ENCODE measurements around the gene EFNB3.

The EFNB3 gene

DNA sequence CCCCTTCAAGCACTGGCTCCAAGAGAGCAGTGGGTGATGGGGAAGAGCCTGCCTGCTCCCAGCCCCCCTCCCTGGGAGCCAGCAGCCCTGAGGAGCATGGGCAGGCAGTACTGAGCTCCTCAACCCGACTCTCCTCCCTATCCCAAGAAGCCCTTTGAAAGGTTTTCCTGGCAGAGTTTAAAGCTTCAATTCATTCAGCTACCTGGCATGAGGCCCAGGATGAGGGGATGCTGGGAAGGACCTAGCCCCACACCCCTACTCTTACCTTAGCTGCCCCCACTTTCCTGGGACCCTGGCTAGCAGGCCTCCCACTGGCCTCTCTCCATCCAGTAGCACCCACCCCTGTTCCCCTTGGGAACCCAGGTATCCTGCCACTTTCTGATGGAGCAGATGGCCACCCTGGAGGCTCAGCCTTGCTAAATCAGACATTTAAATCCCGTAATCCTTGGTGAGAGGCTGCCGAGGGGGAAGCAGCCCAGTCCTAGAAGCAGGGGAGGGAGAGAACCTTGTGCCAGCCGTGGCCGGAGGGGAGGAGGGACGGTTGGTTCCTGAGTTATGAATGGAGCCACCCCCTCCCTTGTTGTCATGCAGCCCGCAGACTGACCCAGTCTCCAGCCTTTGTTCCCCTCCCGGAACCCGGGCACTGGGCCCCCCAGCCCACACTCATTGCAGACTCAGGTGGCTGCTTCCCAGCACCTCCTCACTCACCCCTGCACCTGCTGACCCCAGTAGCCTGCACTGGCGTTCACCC, 37.2 kb upstream of the EFNB3 start:
- Histone ChIP-seq H3K4me2 (ENCODE audit: low read depth, low read length, poor library complexity, severe bottlenecking) (no peak overlapping the region), H3K9ac (ENCODE audit: low read length) (no peak overlapping the region), H3K9me2 (replicated peaks; ENCODE audit: insufficient read depth, low read length) (no peaks in the 10 kb centered on the region), H3F3A (ENCODE audit: insufficient read depth) (no peaks in the 10 kb centered on the region), H2AFZ (ENCODE audit: low read depth, low read length, severe bottlenecking) (no peak overlapping the region), H4K20me1 (ENCODE audit: low read depth, low read length) (no peaks in the 10 kb centered on the region), H3K79me2 (ENCODE audit: insufficient read depth, low read length) (no peaks in the 10 kb centered on the region), H3K36me3 (ENCODE audit: low read length) (peaks cover 4% of the 10 kb centered on the region; the same call in 1 of the 2 replicates), H3K27ac (ENCODE audit: low read depth, low read length) (no peak overlapping the region), H3K4me3 (ENCODE audit: insufficient read depth, low read length, poor library complexity, severe bottlenecking) (no peak overlapping the region), H3K9me3 (ENCODE audit: insufficient read depth, low read length) (no peaks in the 10 kb centered on the region), H3K27me3 (ENCODE audit: low read length) (no peaks in the 10 kb centered on the region)
- TF ChIP-seq, protein P1, sequence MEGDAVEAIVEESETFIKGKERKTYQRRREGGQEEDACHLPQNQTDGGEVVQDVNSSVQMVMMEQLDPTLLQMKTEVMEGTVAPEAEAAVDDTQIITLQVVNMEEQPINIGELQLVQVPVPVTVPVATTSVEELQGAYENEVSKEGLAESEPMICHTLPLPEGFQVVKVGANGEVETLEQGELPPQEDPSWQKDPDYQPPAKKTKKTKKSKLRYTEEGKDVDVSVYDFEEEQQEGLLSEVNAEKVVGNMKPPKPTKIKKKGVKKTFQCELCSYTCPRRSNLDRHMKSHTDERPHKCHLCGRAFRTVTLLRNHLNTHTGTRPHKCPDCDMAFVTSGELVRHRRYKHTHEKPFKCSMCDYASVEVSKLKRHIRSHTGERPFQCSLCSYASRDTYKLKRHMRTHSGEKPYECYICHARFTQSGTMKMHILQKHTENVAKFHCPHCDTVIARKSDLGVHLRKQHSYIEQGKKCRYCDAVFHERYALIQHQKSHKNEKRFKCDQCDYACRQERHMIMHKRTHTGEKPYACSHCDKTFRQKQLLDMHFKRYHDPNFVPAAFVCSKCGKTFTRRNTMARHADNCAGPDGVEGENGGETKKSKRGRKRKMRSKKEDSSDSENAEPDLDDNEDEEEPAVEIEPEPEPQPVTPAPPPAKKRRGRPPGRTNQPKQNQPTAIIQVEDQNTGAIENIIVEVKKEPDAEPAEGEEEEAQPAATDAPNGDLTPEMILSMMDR (IDR thresholded peaks at IDR 0.05; ENCODE audit: insufficient read depth, low read length, poor library complexity, severe bottlenecking), result no peak
- TF ChIP-seq EZH2phosphoT487 (conservative IDR thresholded peaks at IDR 0.05; ENCODE audit: low read length), result no peak

DNA sequence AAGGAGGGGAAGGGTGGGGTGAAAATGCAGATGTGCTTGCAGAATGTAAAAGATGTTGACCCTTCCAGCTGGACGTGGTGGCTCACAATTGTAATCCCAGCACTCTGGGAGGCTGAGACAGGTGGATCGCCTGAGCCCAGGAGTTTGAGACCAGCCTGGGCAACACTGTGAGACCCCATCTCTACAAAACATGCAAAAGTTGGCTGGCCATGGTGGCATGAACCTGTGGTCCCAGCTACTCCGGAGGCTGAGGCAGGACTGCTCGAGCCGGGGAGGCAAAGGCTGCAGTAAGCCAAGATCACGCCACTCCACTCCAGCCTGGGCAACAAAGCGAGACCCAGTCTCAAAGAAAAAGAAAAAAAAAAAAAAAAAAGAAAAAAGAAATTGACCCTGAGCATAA, 36.5 kb upstream of the EFNB3 start:
- Histone ChIP-seq H3K27ac (ENCODE audit: low read depth, low read length) (no peak overlapping the region), H3K79me2 (ENCODE audit: insufficient read depth, low read length) (no peaks in the 10 kb centered on the region), H3F3A (ENCODE audit: insufficient read depth) (no peaks in the 10 kb centered on the region), H3K9me2 (replicated peaks; ENCODE audit: insufficient read depth, low read length) (no peaks in the 10 kb centered on the region), H3K9ac (ENCODE audit: low read length) (no peak overlapping the region), H3K36me3 (ENCODE audit: low read length) (peaks cover 11% of the 10 kb centered on the region), H4K20me1 (ENCODE audit: low read depth, low read length) (no peaks in the 10 kb centered on the region), H3K4me2 (ENCODE audit: low read depth, low read length, poor library complexity, severe bottlenecking) (no peak overlapping the region), H3K9me3 (ENCODE audit: insufficient read depth, low read length) (no peaks in the 10 kb centered on the region), H3K27me3 (ENCODE audit: low read length) (no peaks in the 10 kb centered on the region), H2AFZ (ENCODE audit: low read depth, low read length, severe bottlenecking) (no peak overlapping the region), H3K4me3 (ENCODE audit: insufficient read depth, low read length, poor library complexity, severe bottlenecking) (no peak overlapping the region)
- TF ChIP-seq EZH2phosphoT487 (conservative IDR thresholded peaks at IDR 0.05; ENCODE audit: low read length), result no peak
- TF ChIP-seq, protein P1 (IDR thresholded peaks at IDR 0.05; ENCODE audit: insufficient read depth, low read length, poor library complexity, severe bottlenecking), result no peak

DNA sequence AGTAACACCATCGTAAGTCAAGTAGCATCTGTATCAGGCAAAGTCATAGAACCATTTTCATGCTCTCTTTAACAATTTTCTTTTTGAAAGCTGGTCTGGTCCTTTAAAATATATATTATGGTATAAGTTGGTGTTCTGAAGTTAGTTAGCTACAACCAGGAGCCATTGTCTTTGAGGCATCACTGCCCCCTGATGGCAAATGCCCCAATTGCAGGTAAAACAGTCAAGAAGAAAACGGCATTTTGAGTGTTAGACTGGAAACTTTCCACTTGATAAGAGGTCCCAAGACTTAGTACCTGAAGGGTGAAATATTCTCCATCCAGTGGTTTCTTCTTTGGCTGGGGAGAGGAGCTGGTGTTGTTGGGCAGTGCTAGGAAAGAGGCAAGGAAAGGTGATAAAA, 31.8 kb upstream of the EFNB3 start:
- Histone ChIP-seq H3K79me2 (ENCODE audit: insufficient read depth, low read length) (peaks cover 9% of the 10 kb centered on the region), H3K9me3 (ENCODE audit: insufficient read depth, low read length) (no peaks in the 10 kb centered on the region), H3K9ac (ENCODE audit: low read length) (no peak overlapping the region), H3K4me3 (ENCODE audit: insufficient read depth, low read length, poor library complexity, severe bottlenecking) (no peak overlapping the region), H3F3A (ENCODE audit: insufficient read depth) (no peaks in the 10 kb centered on the region), H2AFZ (ENCODE audit: low read depth, low read length, severe bottlenecking) (no peak overlapping the region), H3K27ac (ENCODE audit: low read depth, low read length) (no peak overlapping the region), H3K9me2 (replicated peaks; ENCODE audit: insufficient read depth, low read length) (no peaks in the 10 kb centered on the region), H3K27me3 (ENCODE audit: low read length) (no peaks in the 10 kb centered on the region), H3K36me3 (ENCODE audit: low read length) (peaks cover 15% of the 10 kb centered on the region), H4K20me1 (ENCODE audit: low read depth, low read length) (no peaks in the 10 kb centered on the region), H3K4me2 (ENCODE audit: low read depth, low read length, poor library complexity, severe bottlenecking) (no peak overlapping the region)
- TF ChIP-seq, protein P1 (IDR thresholded peaks at IDR 0.05; ENCODE audit: insufficient read depth, low read length, poor library complexity, severe bottlenecking), result peak; percentile 74
- no peak for TF ChIP-seq EZH2phosphoT487 (conservative IDR thresholded peaks at IDR 0.05; ENCODE audit: low read length)
